K562 (cell line): ENCODE results near the gene ERP44.

Experiments
- CHD4 ChIP-seq: fragments of 200-600 bp; sonication (generic); IDR thresholded peaks from 3 replicates; pipeline ENCODE4 v1.6.1; 2012; ENCODE audit warnings: low read depth, mild to moderate bottlenecking, mixed read lengths, low read length, inconsistent platforms; ENCODE audit not compliant: insufficient read depth, insufficient replicate concordance, poor library complexity, severe bottlenecking
- EP300 ChIP-seq: IDR thresholded peaks from 2 replicates; pipeline ENCODE4 v1.6.1; 2012; ENCODE audit warnings: low read length, improper control_type of control experiment
- ETS1 ChIP-seq: conservative IDR thresholded peaks from 2 replicates; pipeline ENCODE4 v1.6.1; 2011; ENCODE audit warnings: low read depth, mild to moderate bottlenecking, low read length; ENCODE audit not compliant: control insufficient read depth
- FIP1L1 ChIP-seq: fragments of 200-400 bp; formaldehyde crosslinking; IDR thresholded peaks from 2 replicates; pipeline ENCODE4 v1.6.1; 2018; ENCODE audit warnings: mild to moderate bottlenecking, low read depth, low read length; ENCODE audit not compliant: poor library complexity, severe bottlenecking
- JUNB ChIP-seq: fragments of 450-650 bp; formaldehyde crosslinking; conservative IDR thresholded peaks from 2 replicates; pipeline ENCODE4 v1.4.0; 2020; ENCODE audit warnings: mild to moderate bottlenecking
- MCM2 ChIP-seq: fragments of 450-650 bp; IDR thresholded peaks from 2 replicates; pipeline ENCODE4 v1.6.1; 2017; ENCODE audit warnings: low read depth, mild to moderate bottlenecking
- PML ChIP-seq: IDR thresholded peaks from 2 replicates; pipeline ENCODE4 v1.6.1; 2012; ENCODE audit warnings: low read length, inconsistent platforms
- RFX5 ChIP-seq: IDR thresholded peaks from 2 replicates; pipeline ENCODE4 v1.6.1; 2011; ENCODE audit warnings: low read depth, mild to moderate bottlenecking, improper control_type of control experiment, low read length
- SNAPC5 ChIP-seq: fragments of 250-450 bp; sonication (Bioruptor Pico); IDR thresholded peaks from 2 replicates; pipeline ENCODE4 v1.8.0; 2021; ENCODE audit warnings: moderate library complexity, mild to moderate bottlenecking, inconsistent platforms
- SRSF9 ChIP-seq: fragments of 200-400 bp; formaldehyde crosslinking; IDR thresholded peaks from 2 replicates; pipeline ENCODE4 v1.6.1; 2017; ENCODE audit warnings: low read depth, low read length, borderline replicate concordance
- TAF15 ChIP-seq: fragments of 200-400 bp; formaldehyde crosslinking; IDR thresholded peaks from 2 replicates; pipeline ENCODE4 v1.6.1; 2017; ENCODE audit warnings: mild to moderate bottlenecking, low read depth, low read length, moderate library complexity
- TF ChIP-seq, protein P1 (sequence below): sonication (generic); formaldehyde crosslinking; IDR thresholded peaks from 2 replicates; pipeline ENCODE4 v1.8.1; 2023; ENCODE audit warnings: mild to moderate bottlenecking, missing genetic modification reagents, moderate library complexity
- TF ChIP-seq, protein P2 (sequence below), 3 experiments: IDR thresholded peaks in 2 of 3; conservative IDR thresholded peaks in 1 of 3; 2 replicates each; pipeline ENCODE4 v1.5.1; 2011 to 2012; ENCODE audit warnings: low read length in 3 of 3, mild to moderate bottlenecking in 3 of 3, control low read depth in 2 of 3, improper control_type of control experiment in 1 of 3, inconsistent platforms in 1 of 3, low read depth in 1 of 3, mixed read lengths in 1 of 3, moderate library complexity in 1 of 3; ENCODE audit not compliant: insufficient read depth in 2 of 3

DNA sequence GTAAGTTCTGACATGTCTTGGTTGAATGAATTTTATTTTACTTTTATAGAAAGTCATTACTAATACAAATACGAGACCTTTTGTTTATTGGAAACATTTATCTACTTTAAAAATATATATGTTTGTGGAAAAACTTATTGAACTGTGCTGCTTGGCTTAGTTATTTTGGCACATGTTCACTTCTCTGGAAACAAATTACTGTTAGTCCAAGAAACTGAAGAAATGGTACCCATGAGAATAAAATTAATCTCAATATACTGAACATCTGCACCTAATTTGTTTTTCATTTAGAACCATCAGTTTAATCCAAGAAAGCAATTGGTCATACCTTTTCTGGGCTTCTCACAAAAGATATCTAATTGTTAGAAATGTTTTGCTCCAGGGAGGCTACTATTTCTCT lies 32.4 kb upstream of the ERP44 start:
- TF ChIP-seq JUNB, result no peak
- TF ChIP-seq SNAPC5 (CRISPR knock-in tag), result no peak
- no peak for TF ChIP-seq CHD4
- no peak for TF ChIP-seq RFX5
- TF ChIP-seq TAF15, result no peak
- no peak for TF ChIP-seq FIP1L1
- TF ChIP-seq MCM2, result no peak
- TF ChIP-seq PML, result no peak
- TF ChIP-seq, protein P1, sequence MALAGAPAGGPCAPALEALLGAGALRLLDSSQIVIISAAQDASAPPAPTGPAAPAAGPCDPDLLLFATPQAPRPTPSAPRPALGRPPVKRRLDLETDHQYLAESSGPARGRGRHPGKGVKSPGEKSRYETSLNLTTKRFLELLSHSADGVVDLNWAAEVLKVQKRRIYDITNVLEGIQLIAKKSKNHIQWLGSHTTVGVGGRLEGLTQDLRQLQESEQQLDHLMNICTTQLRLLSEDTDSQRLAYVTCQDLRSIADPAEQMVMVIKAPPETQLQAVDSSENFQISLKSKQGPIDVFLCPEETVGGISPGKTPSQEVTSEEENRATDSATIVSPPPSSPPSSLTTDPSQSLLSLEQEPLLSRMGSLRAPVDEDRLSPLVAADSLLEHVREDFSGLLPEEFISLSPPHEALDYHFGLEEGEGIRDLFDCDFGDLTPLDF (CRISPR knock-in tag), result no peak
- TF ChIP-seq, protein P2, sequence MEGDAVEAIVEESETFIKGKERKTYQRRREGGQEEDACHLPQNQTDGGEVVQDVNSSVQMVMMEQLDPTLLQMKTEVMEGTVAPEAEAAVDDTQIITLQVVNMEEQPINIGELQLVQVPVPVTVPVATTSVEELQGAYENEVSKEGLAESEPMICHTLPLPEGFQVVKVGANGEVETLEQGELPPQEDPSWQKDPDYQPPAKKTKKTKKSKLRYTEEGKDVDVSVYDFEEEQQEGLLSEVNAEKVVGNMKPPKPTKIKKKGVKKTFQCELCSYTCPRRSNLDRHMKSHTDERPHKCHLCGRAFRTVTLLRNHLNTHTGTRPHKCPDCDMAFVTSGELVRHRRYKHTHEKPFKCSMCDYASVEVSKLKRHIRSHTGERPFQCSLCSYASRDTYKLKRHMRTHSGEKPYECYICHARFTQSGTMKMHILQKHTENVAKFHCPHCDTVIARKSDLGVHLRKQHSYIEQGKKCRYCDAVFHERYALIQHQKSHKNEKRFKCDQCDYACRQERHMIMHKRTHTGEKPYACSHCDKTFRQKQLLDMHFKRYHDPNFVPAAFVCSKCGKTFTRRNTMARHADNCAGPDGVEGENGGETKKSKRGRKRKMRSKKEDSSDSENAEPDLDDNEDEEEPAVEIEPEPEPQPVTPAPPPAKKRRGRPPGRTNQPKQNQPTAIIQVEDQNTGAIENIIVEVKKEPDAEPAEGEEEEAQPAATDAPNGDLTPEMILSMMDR (IDR thresholded peaks at IDR 0.05 in 2 of 3, conservative IDR thresholded peaks at IDR 0.05 in 1 of 3; ENCODE audit: insufficient read depth in 2 of 3, low read depth in 1 of 3, low read length in 3 of 3), result no peak
- no peak for TF ChIP-seq EP300
- TF ChIP-seq SRSF9, result no peak
- TF ChIP-seq ETS1, result no peak
